Activated CD4-positive, alpha-beta T cell treated with anti-CD3 and anti-CD28 coated beads, Interleukin-2, amount 50 U/mL, for 1 hour (primary cell): ENCODE results near the gene FLT3LG.

Experiments used
- DNase-seq: peaks from one replicate; pipeline ENCODE4 v3.0.0-alpha.2; 2020

Gene FLT3LG

GRCh38 chr19:49520705-49521319 lies 46.8 kb downstream of the FLT3LG start:
- no peak for DNase-seq

- no peak for DNase-seq
Measured at GRCh38 chr19:49524812-49525455, 50.9 kb downstream of the FLT3LG start.

- DNase-seq, result no peak
Measured at GRCh38 chr19:49528211-49528771, 54.3 kb downstream of the FLT3LG start.

- no peak for DNase-seq
Measured at GRCh38 chr19:49530708-49531107, 56.7 kb downstream of the FLT3LG start.

- DNase-seq, result peak; percentile 81
Measured at GRCh38 chr19:49533551-49534488, 59.8 kb downstream of the FLT3LG start.

- no peak for DNase-seq
Measured at GRCh38 chr19:49534632-49535385, 60.8 kb downstream of the FLT3LG start.
